Tibial nerve (tissue), 4 donors: ENCODE results near the gene KDM5B.
"Not testable (repeated sequence)": the region's sequence is repeated elsewhere in the genome, so short reads cannot be mapped to it uniquely, and the experiment has no call there.

Experiments
- EP300 ChIP-seq, 2 donors: sonication (generic); formaldehyde crosslinking; IDR thresholded peaks; one replicate each; pipeline ENCODE4 v1.6.1; 2017; ENCODE audit warnings: antibody characterized with exemption in 2 of 2, mild to moderate bottlenecking in 1 of 2
- POLR2A ChIP-seq, 2 donors: fragments of 450-650 bp; IDR thresholded peaks; one replicate each; pipeline ENCODE4 v1.6.1; 2017; ENCODE audit warnings: antibody characterized with exemption in 2 of 2, mild to moderate bottlenecking in 2 of 2, moderate library complexity in 2 of 2
- TF ChIP-seq, protein P1 (sequence below), 5 experiments: fragments of 200-600 bp in 3 of 5; fragments of 450-650 bp in 2 of 5; sonication (generic) in 3 of 5; IDR thresholded peaks; one replicate each; pipeline ENCODE4 v1.5.1; 2016 to 2019; ENCODE audit warnings: antibody characterized with exemption in 5 of 5, mild to moderate bottlenecking in 3 of 5, moderate library complexity in 2 of 5

DNA sequence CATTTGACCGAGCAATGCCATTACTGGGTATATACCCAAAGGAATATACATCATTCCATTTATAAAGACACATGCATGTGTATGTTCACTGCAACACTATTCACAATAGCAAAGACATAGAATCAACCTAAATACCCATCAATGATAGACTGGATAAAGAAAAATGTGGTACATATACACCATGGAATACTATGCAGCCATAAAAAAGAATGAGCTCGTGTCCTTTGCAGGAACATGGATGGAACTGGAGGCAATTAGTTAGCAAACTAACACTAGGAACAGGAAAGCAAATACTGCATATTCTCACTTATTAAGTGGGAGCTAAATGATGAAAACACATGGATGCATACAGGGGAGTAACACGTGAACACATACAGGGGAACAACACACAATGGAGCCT lies 63.5 kb downstream of the KDM5B start:
- TF ChIP-seq, protein P1, sequence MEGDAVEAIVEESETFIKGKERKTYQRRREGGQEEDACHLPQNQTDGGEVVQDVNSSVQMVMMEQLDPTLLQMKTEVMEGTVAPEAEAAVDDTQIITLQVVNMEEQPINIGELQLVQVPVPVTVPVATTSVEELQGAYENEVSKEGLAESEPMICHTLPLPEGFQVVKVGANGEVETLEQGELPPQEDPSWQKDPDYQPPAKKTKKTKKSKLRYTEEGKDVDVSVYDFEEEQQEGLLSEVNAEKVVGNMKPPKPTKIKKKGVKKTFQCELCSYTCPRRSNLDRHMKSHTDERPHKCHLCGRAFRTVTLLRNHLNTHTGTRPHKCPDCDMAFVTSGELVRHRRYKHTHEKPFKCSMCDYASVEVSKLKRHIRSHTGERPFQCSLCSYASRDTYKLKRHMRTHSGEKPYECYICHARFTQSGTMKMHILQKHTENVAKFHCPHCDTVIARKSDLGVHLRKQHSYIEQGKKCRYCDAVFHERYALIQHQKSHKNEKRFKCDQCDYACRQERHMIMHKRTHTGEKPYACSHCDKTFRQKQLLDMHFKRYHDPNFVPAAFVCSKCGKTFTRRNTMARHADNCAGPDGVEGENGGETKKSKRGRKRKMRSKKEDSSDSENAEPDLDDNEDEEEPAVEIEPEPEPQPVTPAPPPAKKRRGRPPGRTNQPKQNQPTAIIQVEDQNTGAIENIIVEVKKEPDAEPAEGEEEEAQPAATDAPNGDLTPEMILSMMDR (IDR thresholded peaks at IDR 0.05): not testable (repeated sequence)
- TF ChIP-seq POLR2A, EP300 (IDR thresholded peaks at IDR 0.05): not testable (repeated sequence)
